ENCODE data around the gene OR11H1.
"Not testable (repeated sequence)": the region's sequence is repeated elsewhere in the genome, so short reads cannot be mapped to it uniquely, and the experiment has no call there.

OR11H1 gene, protein sequence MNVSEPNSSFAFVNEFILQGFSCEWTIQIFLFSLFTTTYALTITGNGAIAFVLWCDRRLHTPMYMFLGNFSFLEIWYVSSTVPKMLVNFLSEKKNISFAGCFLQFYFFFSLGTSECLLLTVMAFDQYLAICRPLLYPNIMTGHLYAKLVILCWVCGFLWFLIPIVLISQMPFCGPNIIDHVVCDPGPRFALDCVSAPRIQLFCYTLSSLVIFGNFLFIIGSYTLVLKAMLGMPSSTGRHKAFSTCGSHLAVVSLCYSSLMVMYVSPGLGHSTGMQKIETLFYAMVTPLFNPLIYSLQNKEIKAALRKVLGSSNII

DNA sequence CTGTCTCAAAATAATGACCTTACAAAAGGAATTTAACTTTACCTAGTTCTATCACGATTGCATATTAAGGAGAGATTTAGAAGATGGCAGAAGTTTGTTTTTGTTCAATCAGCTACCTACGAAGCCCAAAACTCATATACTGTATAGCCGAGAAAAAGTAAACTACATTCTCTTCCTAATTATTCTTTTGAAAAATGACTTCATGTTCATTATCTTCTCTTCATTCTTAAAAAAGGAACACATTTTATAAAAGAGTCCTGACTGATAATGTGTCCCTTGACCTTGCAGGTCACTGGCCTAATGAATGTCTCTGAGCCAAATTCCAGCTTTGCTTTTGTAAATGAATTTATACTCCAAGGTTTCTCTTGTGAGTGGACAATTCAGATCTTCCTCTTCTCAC is at the start of gene OR11H1:
Gene OR11H1 (plus strand): TSS at position 301 of the 400 bp plus-strand sequence. CDS start 0 bp downstream, at position 301.
- H3K4me3 ChIP-seq (ENCODE audit: control insufficient read depth, low read depth, low read length) = not testable (repeated sequence)

DNA sequence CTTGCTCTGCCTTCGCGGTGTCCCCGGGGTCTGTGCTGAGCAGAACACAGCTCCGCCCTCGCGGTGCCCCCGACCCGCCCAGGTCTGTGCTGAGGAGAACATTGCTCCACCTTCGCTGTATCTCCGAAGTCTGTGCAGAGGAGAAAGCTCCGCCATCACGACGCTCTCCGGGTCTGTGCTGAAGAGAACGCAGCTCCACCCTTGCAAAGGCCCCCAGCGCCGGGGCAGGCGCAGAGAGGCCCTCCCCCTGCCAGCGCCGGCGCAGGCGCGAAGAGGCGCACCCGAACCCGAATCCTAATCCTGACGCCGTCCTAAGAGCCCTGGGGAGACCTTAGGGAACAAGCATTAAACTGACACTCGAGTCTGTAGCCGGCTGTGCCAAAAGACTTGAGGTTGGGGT is 18.0 kb upstream of the OR11H1 start:
- not testable (repeated sequence) for H3K4me3 ChIP-seq (ENCODE audit: control insufficient read depth, low read depth, low read length); DNase-seq (ENCODE audit: low read depth)

More for the DNA sequence above, at the start of gene OR11H1:
- not testable (repeated sequence) for DNase-seq (ENCODE audit: low read depth)

DNA sequence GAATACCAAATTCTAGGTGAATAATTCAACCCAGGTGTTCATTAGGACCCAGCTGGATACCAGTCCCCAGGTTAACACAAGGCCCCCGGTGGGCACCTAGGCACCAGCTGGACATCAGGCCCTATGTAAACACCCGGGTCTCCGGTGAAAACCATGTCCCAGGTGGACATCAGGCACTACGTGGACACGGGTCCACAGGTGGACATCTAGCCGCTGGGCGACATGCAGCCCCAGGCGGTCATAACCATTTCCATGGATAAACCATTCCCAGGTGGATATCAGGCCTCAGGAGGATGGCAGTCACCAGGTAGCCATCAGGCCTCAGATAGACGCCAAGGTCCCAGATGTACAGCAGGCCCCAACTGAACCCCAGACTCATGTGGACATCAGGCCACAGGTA is 12.1 kb upstream of the OR11H1 start:
- H3K4me3 ChIP-seq (ENCODE audit: control insufficient read depth, low read depth, low read length); DNase-seq (ENCODE audit: low read depth): not testable (repeated sequence)

DNA sequence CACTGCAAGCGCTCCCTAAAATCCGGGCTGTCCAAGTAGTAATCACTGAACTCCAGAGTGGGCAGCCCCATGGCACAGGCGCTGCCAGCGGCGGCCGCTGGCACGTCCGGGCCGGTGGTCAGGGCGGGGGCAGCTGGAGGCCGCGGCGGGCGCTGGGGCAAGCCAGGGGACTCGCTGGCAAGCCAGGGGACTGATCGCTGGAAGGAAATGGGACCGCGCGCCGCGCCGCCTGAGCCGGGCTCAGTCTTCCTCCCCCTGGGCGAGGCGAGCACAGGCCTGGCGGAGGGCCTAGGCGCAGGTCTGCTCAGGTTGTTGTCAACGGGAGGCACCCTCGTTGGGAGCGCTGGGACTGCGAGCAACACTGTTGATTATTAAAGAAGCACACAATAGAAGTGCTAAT is 25.8 kb downstream of the OR11H1 start:
- not testable (repeated sequence) for H3K4me3 ChIP-seq (ENCODE audit: control insufficient read depth, low read depth, low read length)

DNA sequence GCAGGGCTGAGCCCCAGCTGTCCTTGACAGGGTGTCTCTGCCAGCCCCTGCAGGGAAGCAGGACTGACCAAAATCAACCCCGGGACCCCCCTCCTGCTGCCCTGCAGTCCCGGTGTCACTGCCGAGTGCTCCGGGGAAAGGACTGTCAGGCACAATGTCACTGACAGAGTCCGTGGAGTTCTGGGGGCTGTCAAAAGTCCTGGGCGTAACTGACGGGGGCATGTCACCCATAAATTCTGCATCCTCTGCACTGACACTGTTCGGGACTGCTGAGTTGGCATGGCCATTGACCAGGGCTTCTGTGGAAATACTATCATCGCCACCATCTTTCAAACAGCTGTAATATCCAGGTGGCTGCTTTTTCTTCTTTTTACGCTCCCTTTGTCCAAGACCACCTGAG is 35.5 kb downstream of the OR11H1 start:
- not testable (repeated sequence) for H3K4me3 ChIP-seq (ENCODE audit: control insufficient read depth, low read depth, low read length); DNase-seq (ENCODE audit: low read depth)

More for the DNA sequence above, 25.8 kb downstream of the OR11H1 start:
- not testable (repeated sequence) for DNase-seq (ENCODE audit: low read depth)

DNA sequence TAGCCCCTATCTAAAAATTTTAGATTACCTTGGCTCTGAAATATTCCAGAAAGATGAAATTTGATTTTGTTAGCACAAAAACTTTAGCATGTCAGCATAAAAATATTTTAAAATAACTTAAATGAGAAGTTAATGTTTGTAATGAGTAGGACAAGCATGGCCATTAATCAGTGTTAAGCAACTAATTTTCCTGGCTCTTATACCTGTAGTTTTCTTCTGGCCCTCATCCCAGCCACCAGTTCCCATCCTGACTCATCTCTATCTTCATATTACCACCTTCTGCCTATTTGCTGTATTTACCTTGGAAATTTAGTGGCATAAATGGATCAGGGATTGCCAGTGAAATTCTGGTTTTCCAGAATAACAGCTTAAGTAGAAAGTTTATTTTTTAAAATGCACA is 37.1 kb downstream of the OR11H1 start:
- not testable (repeated sequence) for DNase-seq (ENCODE audit: low read depth); H3K4me3 ChIP-seq (ENCODE audit: control insufficient read depth, low read depth, low read length)
